ENCODE data around the gene ITGB6.

- no peak for TF ChIP-seq CTCF (IDR thresholded peaks at IDR 0.05; ENCODE audit: insufficient read depth, low read depth, low read length)
- no peak for TF ChIP-seq EZH2 (IDR thresholded peaks at IDR 0.05; ENCODE audit: insufficient read depth, low read length)
Observed at GRCh38 chr2:160124571-160124970, 75.5 kb downstream of the ITGB6 start.

Data from astrocyte (in vitro differentiated cells and primary cell).